Liver (tissue), 9 donors: Measurements from ENCODE around the gene NDC1. TPM values are rescaled to one million over a fixed set of nuclear protein-coding genes. Genes with fewer than 3 reads are reported as not detected.
A peak's percentile ranks its signal among the peaks of the same experiment; 100 is the strongest.
"Not testable (repeated sequence)": the region's sequence is repeated elsewhere in the genome, so short reads cannot be mapped to it uniquely, and the experiment has no call there.

Experiments
- DNase-seq: peaks from one replicate; pipeline ENCODE4 v3.0.0-alpha.2; 2017; ENCODE audit warnings: low spot score
- H3K27ac ChIP-seq, 2 donors: one replicate each; pipeline ENCODE4 v1.7.0; 2013; ENCODE audit warnings: inconsistent platforms in 2 of 2, low read length in 2 of 2, control low read depth in 1 of 2, low read depth in 1 of 2, mild to moderate bottlenecking in 1 of 2
- H3K27me3 ChIP-seq, 4 donors: one replicate each; pipeline versions ENCODE4 v1.6.1 to v1.7.0; 2013; ENCODE audit warnings: low read length in 3 of 4, inconsistent platforms in 1 of 4, mild to moderate bottlenecking in 1 of 4, moderate library complexity in 1 of 4; ENCODE audit not compliant: control insufficient read depth in 4 of 4, insufficient read depth in 4 of 4
- H3K36me3 ChIP-seq, 4 donors: one replicate each; pipeline versions ENCODE4 v1.6.1 to v1.7.0; 2013; ENCODE audit warnings: low read length in 3 of 4, mild to moderate bottlenecking in 3 of 4, low read depth in 1 of 4, moderate library complexity in 1 of 4; ENCODE audit not compliant: control insufficient read depth in 4 of 4, insufficient read depth in 3 of 4
- H3K4me1 ChIP-seq, 4 donors: one replicate each; pipeline versions ENCODE4 v1.6.1 to v1.7.0; 2013; ENCODE audit warnings: low read length in 3 of 4, mild to moderate bottlenecking in 3 of 4, moderate library complexity in 1 of 4; ENCODE audit not compliant: control insufficient read depth in 4 of 4, insufficient read depth in 4 of 4
- H3K4me3 ChIP-seq, 3 donors: one replicate each; pipeline versions ENCODE4 v1.6.1 to v1.7.0; 2013; ENCODE audit warnings: low read length in 3 of 3, control low read depth in 1 of 3, low read depth in 1 of 3, mild to moderate bottlenecking in 1 of 3
- H3K9ac ChIP-seq, 2 donors: one replicate each; pipeline ENCODE4 v1.7.0; 2013; ENCODE audit warnings: low read length in 2 of 2, mild to moderate bottlenecking in 2 of 2, moderate library complexity in 2 of 2, control low read depth in 1 of 2, low read depth in 1 of 2
- H3K9me3 ChIP-seq, 4 donors: one replicate each; pipeline versions ENCODE4 v1.6.1 to v1.7.0; 2013; ENCODE audit warnings: low read length in 3 of 4; ENCODE audit not compliant: control insufficient read depth in 4 of 4
- EGR1 ChIP-seq, 2 donors: IDR thresholded peaks; 2 replicates each; pipeline ENCODE4 v1.6.1; 2016 to 2018; ENCODE audit warnings: antibody characterized with exemption in 2 of 2, low read depth in 2 of 2
- FOXA1 ChIP-seq: IDR thresholded peaks from 2 replicates; pipeline ENCODE4 v1.6.1; 2016; ENCODE audit warnings: antibody characterized with exemption
- FOXA2 ChIP-seq: IDR thresholded peaks from 2 replicates; pipeline ENCODE4 v1.6.1; 2016; ENCODE audit warnings: antibody characterized with exemption
- GABPA ChIP-seq, 2 donors: IDR thresholded peaks in 1 of 2; conservative IDR thresholded peaks in 1 of 2; 2 replicates each; pipeline ENCODE4 v1.6.1; 2016; ENCODE audit warnings: antibody characterized with exemption in 2 of 2, mild to moderate bottlenecking in 1 of 2, moderate library complexity in 1 of 2
- HNF4A ChIP-seq, 2 donors: conservative IDR thresholded peaks; 2 replicates each; pipeline ENCODE4 v1.6.1; 2016; ENCODE audit warnings: antibody characterized with exemption in 2 of 2, mild to moderate bottlenecking in 2 of 2
- HNF4G ChIP-seq: IDR thresholded peaks from 2 replicates; pipeline ENCODE4 v1.6.1; 2016; ENCODE audit warnings: antibody characterized with exemption
- JUND ChIP-seq, 2 donors: IDR thresholded peaks; 2 replicates each; pipeline ENCODE4 v1.6.1; 2016; ENCODE audit warnings: antibody characterized with exemption in 2 of 2
- NR2F2 ChIP-seq: IDR thresholded peaks from 2 replicates; pipeline ENCODE4 v1.6.1; 2016; ENCODE audit warnings: antibody characterized with exemption
- RAD21 ChIP-seq, 2 donors: IDR thresholded peaks; 2 replicates each; pipeline ENCODE4 v1.6.1; 2016; ENCODE audit warnings: antibody characterized with exemption in 2 of 2, mild to moderate bottlenecking in 2 of 2
- REST ChIP-seq: IDR thresholded peaks from 2 replicates; pipeline ENCODE4 v1.6.1; 2016; ENCODE audit warnings: antibody characterized with exemption, mild to moderate bottlenecking
- RXRA ChIP-seq, 2 donors: IDR thresholded peaks; 2 replicates each; pipeline ENCODE4 v1.6.1; 2017 to 2018; ENCODE audit warnings: antibody characterized with exemption in 2 of 2, mild to moderate bottlenecking in 1 of 2
- SP1 ChIP-seq: IDR thresholded peaks from 2 replicates; pipeline ENCODE4 v1.6.1; 2018; ENCODE audit warnings: antibody characterized with exemption, mild to moderate bottlenecking
- TAF1 ChIP-seq: conservative IDR thresholded peaks from 2 replicates; pipeline ENCODE4 v1.6.1; 2016; ENCODE audit warnings: antibody characterized with exemption, mild to moderate bottlenecking
- YY1 ChIP-seq: IDR thresholded peaks from 2 replicates; pipeline ENCODE4 v1.6.1; 2016; ENCODE audit warnings: antibody characterized with exemption, mild to moderate bottlenecking
- ZBTB33 ChIP-seq: IDR thresholded peaks from 2 replicates; pipeline ENCODE4 v1.6.1; 2016; ENCODE audit warnings: antibody characterized with exemption
- WGBS: extraction: QIAGEN DNeasy Blood & Tissue Kit; methylation state at CpG from one replicate; pipeline ENCODE4 v1.1.7; 2013; 5-methylcytosine and 5-hydroxymethylcytosine counted together
- polyA plus RNA-seq, 2 donors: library from polyadenylated mRNA; stranded (reverse) in 1 of 2; unstranded in 1 of 2; fragments of 200-250 nt in 1 of 2; fragments of >200 nt in 1 of 2; fragmentation: Nextera tagmentation in 1 of 2; extraction: Ambion mirVana in 1 of 2; gene quantifications; one replicate each; pipeline versions ENCODE4 v1.2.1 to v1.2.3, GENCODE V29; 2013 to 2015
- total RNA-seq, 2 donors: library from RNA; depleted of rRNA; stranded (reverse); fragments of >200 nt; gene quantifications; one replicate each; pipeline ENCODE4 v1.2.3, GENCODE V29; 2014
- TF ChIP-seq, protein P1 (sequence below): fragments of 150-350 bp; IDR thresholded peaks from 2 replicates; pipeline ENCODE4 v1.5.1; 2017; ENCODE audit warnings: improper control_type of control experiment, low read depth, low read length; ENCODE audit not compliant: missing input control
- TF ChIP-seq, protein P2 (sequence below): IDR thresholded peaks from 2 replicates; pipeline ENCODE4 v1.6.1; 2016; ENCODE audit warnings: antibody characterized with exemption
- donor health status: healthy.
- donor health status: healthy.
- donor health status: healthy.
- donor health status: healthy.
- donor health status: healthy.

Gene NDC1
- total and polyA plus RNA-seq, 4 donors = 2.2 to 17.9 (median 5.8) TPM

DNA sequence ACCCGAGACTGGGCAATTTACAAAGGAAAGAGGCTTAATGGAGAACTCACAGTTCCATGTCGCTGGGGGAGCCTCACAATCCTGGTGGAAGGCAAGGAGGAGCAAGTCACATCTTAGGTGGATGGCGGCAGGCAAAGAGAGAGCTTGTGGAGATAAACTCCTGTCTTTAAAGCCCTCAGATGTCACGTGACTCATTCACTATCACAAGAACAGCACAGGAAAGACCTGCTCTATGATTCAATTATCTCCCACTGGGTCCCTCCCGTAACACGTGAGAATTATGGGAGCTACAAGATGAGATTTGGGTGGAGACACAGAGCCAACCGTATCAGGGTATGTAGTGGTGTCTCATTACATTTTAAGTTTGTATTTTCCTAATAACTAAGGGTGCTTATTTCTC is 77.6 kb downstream of the NDC1 start:
- H3K27me3 ChIP-seq, H3K9ac ChIP-seq, H3K4me1 ChIP-seq, H3K36me3 ChIP-seq, DNase-seq, H3K4me3 ChIP-seq, H3K9me3 ChIP-seq, H3K27ac ChIP-seq: not testable (repeated sequence)
- 86% methylated on average over 7 of the region's 7 CpGs for WGBS

DNA sequence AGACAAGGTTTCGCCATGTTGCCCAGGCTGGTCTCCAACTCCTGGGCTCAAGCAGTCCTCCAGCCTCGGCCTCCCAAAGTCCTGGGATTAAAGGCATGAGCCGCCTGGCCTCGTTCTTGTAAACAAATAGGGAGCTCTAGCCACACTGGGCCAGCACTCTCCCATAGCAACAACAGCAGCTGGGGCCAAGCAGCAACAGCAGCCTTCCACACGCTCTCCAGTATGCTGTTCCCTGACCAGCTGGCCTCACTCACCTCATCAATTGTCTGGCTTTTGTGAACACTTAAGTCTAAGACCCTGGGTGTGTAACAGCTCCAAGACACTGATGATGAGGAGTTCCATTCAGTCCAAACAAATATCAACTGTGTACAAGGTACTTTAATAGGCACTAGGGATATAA is 82.2 kb downstream of the NDC1 start:
- Histone ChIP-seq H3K36me3 (no peaks in the 10 kb centered on the region), H3K9ac (no peak overlapping the region), H3K27ac (no peak overlapping the region), H3K27me3 (no peaks in the 10 kb centered on the region), H3K4me1 (no peaks in the 10 kb centered on the region), H3K9me3 (no peaks in the 10 kb centered on the region), H3K4me3 (no peak overlapping the region)
- 93% methylated on average over 5 of the region's 5 CpGs for WGBS
- no peak for DNase-seq
- TF ChIP-seq, protein P1, sequence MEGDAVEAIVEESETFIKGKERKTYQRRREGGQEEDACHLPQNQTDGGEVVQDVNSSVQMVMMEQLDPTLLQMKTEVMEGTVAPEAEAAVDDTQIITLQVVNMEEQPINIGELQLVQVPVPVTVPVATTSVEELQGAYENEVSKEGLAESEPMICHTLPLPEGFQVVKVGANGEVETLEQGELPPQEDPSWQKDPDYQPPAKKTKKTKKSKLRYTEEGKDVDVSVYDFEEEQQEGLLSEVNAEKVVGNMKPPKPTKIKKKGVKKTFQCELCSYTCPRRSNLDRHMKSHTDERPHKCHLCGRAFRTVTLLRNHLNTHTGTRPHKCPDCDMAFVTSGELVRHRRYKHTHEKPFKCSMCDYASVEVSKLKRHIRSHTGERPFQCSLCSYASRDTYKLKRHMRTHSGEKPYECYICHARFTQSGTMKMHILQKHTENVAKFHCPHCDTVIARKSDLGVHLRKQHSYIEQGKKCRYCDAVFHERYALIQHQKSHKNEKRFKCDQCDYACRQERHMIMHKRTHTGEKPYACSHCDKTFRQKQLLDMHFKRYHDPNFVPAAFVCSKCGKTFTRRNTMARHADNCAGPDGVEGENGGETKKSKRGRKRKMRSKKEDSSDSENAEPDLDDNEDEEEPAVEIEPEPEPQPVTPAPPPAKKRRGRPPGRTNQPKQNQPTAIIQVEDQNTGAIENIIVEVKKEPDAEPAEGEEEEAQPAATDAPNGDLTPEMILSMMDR = no peak
- TF ChIP-seq HNF4A (conservative IDR thresholded peaks at IDR 0.05) = no peak
- no peak for TF ChIP-seq RXRA (IDR thresholded peaks at IDR 0.05)
- TF ChIP-seq EGR1 (IDR thresholded peaks at IDR 0.05; ENCODE audit: low read depth in 2 of 2) = no peak
- TF ChIP-seq YY1 = no peak
- TF ChIP-seq HNF4G = no peak

GRCh38 chr1:53754484-53755312 is 83.4 kb downstream of the NDC1 start:
- Histone ChIP-seq H3K9me3 (no peaks in the 10 kb centered on the region), H3K27me3 (no peaks in the 10 kb centered on the region), H3K36me3 (no peaks in the 10 kb centered on the region), H3K9ac (no peak overlapping the region), H3K4me3 (no peak overlapping the region), H3K27ac (no peak overlapping the region), H3K4me1 (no peaks in the 10 kb centered on the region)
- WGBS = 56% methylated on average over 6 of the region's 6 CpGs
- no peak for DNase-seq
- TF ChIP-seq EGR1 (IDR thresholded peaks at IDR 0.05; ENCODE audit: low read depth in 2 of 2) = no peak
- TF ChIP-seq FOXA2 = no peak
- no peak for TF ChIP-seq JUND (IDR thresholded peaks at IDR 0.05)
- TF ChIP-seq, protein P1 = peak; percentile 59
- no peak for TF ChIP-seq ZBTB33
- no peak for TF ChIP-seq TAF1
- no peak for TF ChIP-seq SP1
- no peak for TF ChIP-seq RXRA (IDR thresholded peaks at IDR 0.05)
- TF ChIP-seq NR2F2 = no peak
- TF ChIP-seq, protein P2, sequence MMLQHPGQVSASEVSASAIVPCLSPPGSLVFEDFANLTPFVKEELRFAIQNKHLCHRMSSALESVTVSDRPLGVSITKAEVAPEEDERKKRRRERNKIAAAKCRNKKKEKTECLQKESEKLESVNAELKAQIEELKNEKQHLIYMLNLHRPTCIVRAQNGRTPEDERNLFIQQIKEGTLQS = no peak
- TF ChIP-seq YY1 = no peak
- peak; percentile 77 to 84 for TF ChIP-seq RAD21 (IDR thresholded peaks at IDR 0.05)
- no peak for TF ChIP-seq GABPA (IDR thresholded peaks at IDR 0.05 in 1 of 2, conservative IDR thresholded peaks at IDR 0.05 in 1 of 2)
- no peak for TF ChIP-seq FOXA1
- no peak for TF ChIP-seq HNF4G
- TF ChIP-seq REST = no peak
- TF ChIP-seq HNF4A (conservative IDR thresholded peaks at IDR 0.05) = peak; percentile 52 to 60
